Body of pancreas (tissue), 4 donors: Measurements from ENCODE around the gene LOXHD1.

Source experiments
- CTCF ChIP-seq, 7 experiments: fragments of 450-650 bp in 4 of 7; fragments of 200-600 bp in 3 of 7; sonication (generic) in 3 of 7; IDR thresholded peaks; one replicate each; pipeline ENCODE4 v1.5.1; 2016 to 2019; ENCODE audit warnings: antibody characterized with exemption in 7 of 7
- POLR2A ChIP-seq, 3 donors: fragments of 450-650 bp; IDR thresholded peaks; one replicate each; pipeline ENCODE4 v1.6.1; 2016; ENCODE audit warnings: antibody characterized with exemption in 3 of 3, mild to moderate bottlenecking in 2 of 3

- TF ChIP-seq CTCF (IDR thresholded peaks at IDR 0.05) = no peak
- TF ChIP-seq POLR2A (IDR thresholded peaks at IDR 0.05) = no peak
Measured at GRCh38 chr18:46482831-46483230, 174.2 kb downstream of the LOXHD1 start.
